ENCODE data around the gene SFSWAP.

DNA sequence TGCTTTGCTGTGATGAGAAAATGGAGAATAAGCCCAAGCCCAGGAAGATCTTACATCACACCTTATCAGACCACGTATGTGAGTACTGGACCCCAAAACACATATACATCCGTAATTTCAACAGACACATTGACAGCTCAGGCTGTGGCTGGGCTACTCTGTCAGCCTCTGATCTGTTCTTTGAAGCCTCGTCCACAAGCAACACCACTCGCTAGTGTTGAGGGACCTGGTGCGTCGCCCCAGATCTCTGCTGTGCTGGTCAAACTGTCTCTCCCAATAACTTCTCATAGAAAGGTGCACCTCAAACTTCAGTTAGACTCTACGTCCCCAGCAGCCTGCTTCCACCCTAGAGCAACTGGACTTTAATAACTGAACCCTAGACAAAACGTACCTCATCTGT lies 10.6 kb upstream of the SFSWAP start:
- no peak for TF ChIP-seq FOXM1 (IDR thresholded peaks at IDR 0.05; ENCODE audit: borderline replicate concordance, low read depth)
- TF ChIP-seq CEBPB (IDR thresholded peaks at IDR 0.05) = no peak
- TF ChIP-seq, protein P1, sequence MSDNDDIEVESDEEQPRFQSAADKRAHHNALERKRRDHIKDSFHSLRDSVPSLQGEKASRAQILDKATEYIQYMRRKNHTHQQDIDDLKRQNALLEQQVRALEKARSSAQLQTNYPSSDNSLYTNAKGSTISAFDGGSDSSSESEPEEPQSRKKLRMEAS (IDR thresholded peaks at IDR 0.05) = no peak
- TF ChIP-seq TAF1 (IDR thresholded peaks at IDR 0.05; ENCODE audit: low read depth) = no peak
- no peak for TF ChIP-seq CREB1 (IDR thresholded peaks at IDR 0.05; ENCODE audit: low read depth)
- no peak for TF ChIP-seq EP300 (IDR thresholded peaks at IDR 0.05; ENCODE audit: borderline replicate concordance)

Measured in Ishikawa (cell line).